Gastrocnemius medialis (tissue), 4 donors: ENCODE results near the gene RNF43. TPM values are rescaled to one million over a fixed set of nuclear protein-coding genes. Genes with fewer than 3 reads are reported as not detected.

Source experiments
- ATAC-seq, 2 donors: fragments of 150-250 bp; one replicate each; pipeline ENCODE4 v1.9.1; 2016
- DNase-seq, 2 donors: peaks; one replicate each; pipeline ENCODE4 v3.0.0-alpha.2; 2019
- H3K27ac ChIP-seq, 4 donors: fragments of 200-600 bp; sonication (generic); 1 replicate in 1 of 4; 2 replicates in 3 of 4; pipeline ENCODE4 v1.5.1; 2016 to 2018; ENCODE audit warnings: mild to moderate bottlenecking in 2 of 4, moderate library complexity in 1 of 4
- H3K27me3 ChIP-seq, 3 donors: fragments of 200-600 bp; sonication (generic) in 2 of 3; 1 replicate in 1 of 3; 2 replicates in 2 of 3; pipeline versions ENCODE4 v1.5.1 to v1.6.0; 2016 to 2019; ENCODE audit warnings: mild to moderate bottlenecking in 1 of 3, moderate library complexity in 1 of 3
- H3K36me3 ChIP-seq, 2 donors: fragments of 200-600 bp; sonication (generic) in 1 of 2; one replicate each; pipeline ENCODE4 v1.5.1; 2017 to 2018
- H3K4me1 ChIP-seq, 2 donors: fragments of 200-600 bp; sonication (generic) in 1 of 2; one replicate each; pipeline ENCODE4 v1.5.1; 2016 to 2017; ENCODE audit warnings: mild to moderate bottlenecking in 2 of 2
- H3K4me3 ChIP-seq, 4 donors: fragments of 200-600 bp; sonication (generic) in 3 of 4; 1 replicate in 1 of 4; 2 replicates in 3 of 4; pipeline ENCODE4 v1.5.1; 2016 to 2019; ENCODE audit warnings: mild to moderate bottlenecking in 2 of 4
- H3K9me3 ChIP-seq, 3 donors: fragments of 200-600 bp; sonication (generic) in 2 of 3; 1 replicate in 1 of 3; 2 replicates in 2 of 3; pipeline ENCODE4 v1.5.1; 2016 to 2019
- CTCF ChIP-seq, 5 experiments: fragments of 450-650 bp in 3 of 5; fragments of 200-600 bp in 2 of 5; sonication (generic) in 2 of 5; IDR thresholded peaks in 4 of 5; conservative IDR thresholded peaks in 1 of 5; 1 replicate in 4 of 5; 2 replicates in 1 of 5; pipeline ENCODE4 v1.5.1; 2016 to 2019; ENCODE audit warnings: antibody characterized with exemption in 5 of 5, mild to moderate bottlenecking in 3 of 5, moderate library complexity in 3 of 5
- POLR2A ChIP-seq, 2 donors: fragments of 450-650 bp; IDR thresholded peaks; one replicate each; pipeline ENCODE4 v1.6.1; 2017; ENCODE audit warnings: antibody characterized with exemption in 2 of 2, mild to moderate bottlenecking in 2 of 2, moderate library complexity in 2 of 2
- in situ Hi-C, 4 donors: fragments of 200-750 bp; cut with MboI; loops; one replicate each; pipeline versions ENCODE4 v1.15.0 to v1.8.0; 2017; ENCODE audit warnings: low sequenced_read_pairs in 4 of 4
- intact Hi-C: fragments of 100-400 bp; cut with DNase I; formaldehyde crosslinking; loops from one replicate; pipeline ENCODE4 v1.15.1; 2023; ENCODE audit warnings: low total_unique reads
- total RNA-seq, 4 donors: library from RNA; depleted of rRNA; stranded (reverse); fragments of >200 nt; gene quantifications; one replicate each; pipeline versions ENCODE4 v1.1.0 to v1.2.3, GENCODE V29; 2016

The RNF43 gene
- total RNA-seq, 4 donors from 2014 or later, result 0.20 TPM; not detected in 3

GRCh38 chr17:58375811-58376210 is 41.5 kb downstream of the RNF43 start:
- Histone ChIP-seq H3K27me3 (no peaks in the 10 kb centered on the region), H3K9me3 (no peaks in the 10 kb centered on the region), H3K4me1 (no peaks in the 10 kb centered on the region), H3K36me3 (no peaks in the 10 kb centered on the region), H3K27ac (no peak overlapping the region), H3K4me3 (no peak overlapping the region)
- in situ Hi-C loops, result no loop called here
- intact Hi-C loops, result no loop called here
- ATAC-seq (no peak), DNase-seq (no peak)
- no peak for TF ChIP-seq CTCF (IDR thresholded peaks at IDR 0.05 in 4 of 5, conservative IDR thresholded peaks at IDR 0.05 in 1 of 5)
- TF ChIP-seq POLR2A (IDR thresholded peaks at IDR 0.05), result no peak

- no peak overlapping the region for H3K27ac ChIP-seq
- in situ Hi-C loops, result no loop called here
- no peaks in the 10 kb centered on the region for H3K4me1 ChIP-seq
- no peak overlapping the region for H3K4me3 ChIP-seq
- H3K9me3 ChIP-seq, result no peaks in the 10 kb centered on the region
- intact Hi-C loops, result no loop called here
- no peaks in the 10 kb centered on the region for H3K27me3 ChIP-seq
- H3K36me3 ChIP-seq, result no peaks in the 10 kb centered on the region
- TF ChIP-seq POLR2A (IDR thresholded peaks at IDR 0.05) (no peak), CTCF (IDR thresholded peaks at IDR 0.05 in 4 of 5, conservative IDR thresholded peaks at IDR 0.05 in 1 of 5) (no peak)
- DNase-seq, result no peak
- ATAC-seq, result no peak
Measured at GRCh38 chr17:58375256-58375655, 42.1 kb downstream of the RNF43 start.

GRCh38 chr17:58373923-58374322 is 43.4 kb downstream of the RNF43 start:
- Histone ChIP-seq H3K36me3 (no peaks in the 10 kb centered on the region), H3K4me3 (no peak overlapping the region), H3K27me3 (no peaks in the 10 kb centered on the region), H3K9me3 (no peaks in the 10 kb centered on the region), H3K27ac (no peak overlapping the region), H3K4me1 (no peaks in the 10 kb centered on the region)
- in situ Hi-C loops (no loop called here), intact Hi-C loops (no loop called here)
- ATAC-seq, result no peak
- no peak for DNase-seq
- TF ChIP-seq CTCF (IDR thresholded peaks at IDR 0.05 in 4 of 5, conservative IDR thresholded peaks at IDR 0.05 in 1 of 5) (no peak), POLR2A (IDR thresholded peaks at IDR 0.05) (no peak)

GRCh38 chr17:58373003-58373402 is 44.3 kb downstream of the RNF43 start:
- Histone ChIP-seq H3K4me1 (no peaks in the 10 kb centered on the region), H3K27me3 (no peaks in the 10 kb centered on the region), H3K36me3 (no peaks in the 10 kb centered on the region), H3K4me3 (no peak overlapping the region), H3K9me3 (no peaks in the 10 kb centered on the region), H3K27ac (no peak overlapping the region)
- DNase-seq (no peak), ATAC-seq (no peak)
- intact Hi-C loops (no loop called here), in situ Hi-C loops (no loop called here)
- TF ChIP-seq CTCF (IDR thresholded peaks at IDR 0.05 in 4 of 5, conservative IDR thresholded peaks at IDR 0.05 in 1 of 5), result no peak
- TF ChIP-seq POLR2A (IDR thresholded peaks at IDR 0.05), result no peak

GRCh38 chr17:58371300-58371950 is 45.9 kb downstream of the RNF43 start:
- Histone ChIP-seq H3K27ac (no peak overlapping the region), H3K4me3 (no peak overlapping the region), H3K9me3 (no peaks in the 10 kb centered on the region), H3K36me3 (no peaks in the 10 kb centered on the region), H3K4me1 (no peaks in the 10 kb centered on the region), H3K27me3 (no peaks in the 10 kb centered on the region)
- TF ChIP-seq CTCF (IDR thresholded peaks at IDR 0.05 in 4 of 5, conservative IDR thresholded peaks at IDR 0.05 in 1 of 5) (no peak), POLR2A (IDR thresholded peaks at IDR 0.05) (no peak)
- ATAC-seq, result no peak
- intact Hi-C loops, result no loop called here
- in situ Hi-C loops, result no loop called here
- no peak for DNase-seq
